HepG2 (cell line): Measurements from ENCODE around the gene SYT11. TPM values are rescaled to one million over a fixed set of nuclear protein-coding genes. Genes with fewer than 3 reads are reported as not detected.
A peak's percentile ranks its signal among the peaks of the same experiment; 100 is the strongest.

Source experiments
- DR1 ChIP-seq: sonication (generic); formaldehyde crosslinking; IDR thresholded peaks from 2 replicates; pipeline ENCODE4 v1.8.0; 2021; ENCODE audit warnings: mild to moderate bottlenecking, missing genetic modification reagents, inconsistent platforms
- EHMT2 ChIP-seq: fragments of 200-600 bp; sonication (generic); IDR thresholded peaks from 2 replicates; pipeline ENCODE4 v1.7.0; 2017; ENCODE audit warnings: antibody characterized with exemption, low read depth, low read length, borderline replicate concordance
- FOSL1 ChIP-seq: sonication (generic); formaldehyde crosslinking; IDR thresholded peaks from 2 replicates; pipeline ENCODE4 v1.9.0; 2021; ENCODE audit warnings: missing genetic modification reagents, borderline replicate concordance
- JARID2 ChIP-seq: sonication (generic); formaldehyde crosslinking; IDR thresholded peaks from 2 replicates; pipeline ENCODE4 v1.8.1; 2023; ENCODE audit warnings: missing genetic modification reagents, inconsistent platforms; ENCODE audit not compliant: insufficient replicate concordance
- KDM2A ChIP-seq: sonication (generic); formaldehyde crosslinking; IDR thresholded peaks from 2 replicates; pipeline ENCODE4 v1.4.0; 2020; ENCODE audit warnings: low read depth, missing genetic modification reagents, borderline replicate concordance
- SALL1 ChIP-seq: sonication (generic); formaldehyde crosslinking; IDR thresholded peaks from 2 replicates; pipeline ENCODE4 v1.8.0; 2022; ENCODE audit warnings: mild to moderate bottlenecking, missing genetic modification reagents
- SETDB1 ChIP-seq: sonication (generic); formaldehyde crosslinking; IDR thresholded peaks from 2 replicates; pipeline ENCODE4 v1.5.1; 2020; ENCODE audit warnings: missing genetic modification reagents, mild to moderate bottlenecking, borderline replicate concordance
- SMYD3 ChIP-seq: sonication (generic); formaldehyde crosslinking; IDR thresholded peaks from 2 replicates; pipeline ENCODE4 v1.8.1; 2023; ENCODE audit warnings: mild to moderate bottlenecking, missing genetic modification reagents
- ZNF354B ChIP-seq: sonication (generic); formaldehyde crosslinking; IDR thresholded peaks from 2 replicates; pipeline ENCODE4 v1.8.0; 2022; ENCODE audit warnings: mild to moderate bottlenecking, missing genetic modification reagents
- ZNF430 ChIP-seq: sonication (generic); formaldehyde crosslinking; IDR thresholded peaks from 2 replicates; pipeline ENCODE4 v1.9.0; 2021; ENCODE audit warnings: mild to moderate bottlenecking, missing genetic modification reagents
- ZSCAN22 ChIP-seq: sonication (generic); formaldehyde crosslinking; IDR thresholded peaks from 2 replicates; pipeline ENCODE4 v1.4.0; 2020; ENCODE audit warnings: mild to moderate bottlenecking, missing genetic modification reagents
- polyA plus RNA-seq, 8 experiments: library from polyadenylated mRNA; depleted of rRNA in 3 of 8; stranded (reverse) in 7 of 8; unstranded in 1 of 8; fragments of >200 nt; fragmentation: Illumina TruSeq in 4 of 8; extraction: Trizol in 4 of 8; gene quantifications; 2 replicates each; pipeline versions ENCODE4 v1.2.1 to v1.2.3, GENCODE V29; 2011 to 2016; ENCODE audit warnings: low read depth in 4 of 8, missing spikeins in 1 of 8, mixed read lengths in 1 of 8; ENCODE audit not compliant: insufficient read depth in 1 of 8
- total RNA-seq, 5 experiments: library from RNA; depleted of rRNA; stranded (reverse); fragments of >200 nt; fragmentation: Illumina TruSeq; extraction: Trizol; gene quantifications; 2 replicates each; pipeline ENCODE4 v1.2.3, GENCODE V29; 2016; ENCODE audit warnings: low read depth in 1 of 5
- TF ChIP-seq, protein P1 (sequence below): sonication (generic); formaldehyde crosslinking; IDR thresholded peaks from 2 replicates; pipeline ENCODE4 v1.5.0; 2020; ENCODE audit warnings: mild to moderate bottlenecking, missing genetic modification reagents, borderline replicate concordance
- TF ChIP-seq, protein P2 (sequence below): sonication (generic); formaldehyde crosslinking; IDR thresholded peaks from 2 replicates; pipeline ENCODE4 v1.8.1; 2023; ENCODE audit warnings: mild to moderate bottlenecking, inconsistent platforms, moderate library complexity, missing genetic modification reagents, borderline replicate concordance
- TF ChIP-seq, protein P3 (sequence below): IDR thresholded peaks from 2 replicates; pipeline ENCODE4 v1.6.1; 2016; ENCODE audit warnings: low read depth
- TF ChIP-seq, protein P4 (sequence below): sonication (generic); formaldehyde crosslinking; IDR thresholded peaks from 2 replicates; pipeline ENCODE4 v1.9.0; 2022; ENCODE audit warnings: missing genetic modification reagents, mild to moderate bottlenecking, borderline replicate concordance

Gene SYT11
- total and polyA plus RNA-seq, 2 of the 13 experiments (the other 11 are each of a cell fraction or from before 2014, with no cell fraction given): 0.22 to 0.59 TPM

DNA sequence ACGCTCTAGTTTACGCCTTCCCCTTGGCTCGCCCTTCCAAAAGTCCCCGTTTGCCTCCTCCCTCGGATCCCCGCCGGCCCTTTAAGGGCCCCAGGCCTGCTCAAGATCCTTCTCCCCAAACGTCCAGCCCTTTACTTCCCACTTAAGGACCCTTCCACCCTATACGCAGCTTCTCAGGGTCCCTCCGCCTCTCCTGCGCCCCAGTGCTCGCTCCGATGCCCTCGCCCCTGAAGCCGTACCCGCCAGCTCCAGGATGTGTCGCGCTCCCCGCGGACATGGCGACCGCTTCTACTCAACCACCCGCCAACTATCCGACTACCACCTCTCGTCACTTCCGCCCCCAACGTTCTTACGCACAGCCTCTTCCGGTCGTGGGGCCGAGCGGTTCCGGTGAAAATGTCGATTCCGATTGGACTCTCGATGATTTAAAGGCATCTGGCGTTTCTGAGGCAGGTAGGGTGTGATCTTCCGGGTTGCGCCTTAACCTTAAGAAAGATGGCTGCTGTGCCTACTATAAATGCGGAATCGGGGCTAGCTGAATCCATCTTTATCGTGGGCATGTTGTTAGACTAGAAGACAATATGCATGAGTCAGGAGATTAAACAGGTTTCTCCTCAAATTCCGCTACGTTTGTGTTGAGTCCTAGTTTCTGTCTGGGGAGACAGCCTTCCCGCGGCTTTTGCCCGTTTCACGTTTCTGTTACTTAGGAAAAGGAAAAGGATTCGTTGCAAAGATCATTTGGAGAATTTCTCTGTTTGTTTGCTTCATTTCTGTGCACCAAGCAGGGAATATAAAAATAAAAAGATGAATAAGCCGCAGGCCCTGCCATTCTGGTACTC is 74.9 kb downstream of the SYT11 start, which contains the start of gene KHDC4 (continued):
- TF ChIP-seq, protein P1, sequence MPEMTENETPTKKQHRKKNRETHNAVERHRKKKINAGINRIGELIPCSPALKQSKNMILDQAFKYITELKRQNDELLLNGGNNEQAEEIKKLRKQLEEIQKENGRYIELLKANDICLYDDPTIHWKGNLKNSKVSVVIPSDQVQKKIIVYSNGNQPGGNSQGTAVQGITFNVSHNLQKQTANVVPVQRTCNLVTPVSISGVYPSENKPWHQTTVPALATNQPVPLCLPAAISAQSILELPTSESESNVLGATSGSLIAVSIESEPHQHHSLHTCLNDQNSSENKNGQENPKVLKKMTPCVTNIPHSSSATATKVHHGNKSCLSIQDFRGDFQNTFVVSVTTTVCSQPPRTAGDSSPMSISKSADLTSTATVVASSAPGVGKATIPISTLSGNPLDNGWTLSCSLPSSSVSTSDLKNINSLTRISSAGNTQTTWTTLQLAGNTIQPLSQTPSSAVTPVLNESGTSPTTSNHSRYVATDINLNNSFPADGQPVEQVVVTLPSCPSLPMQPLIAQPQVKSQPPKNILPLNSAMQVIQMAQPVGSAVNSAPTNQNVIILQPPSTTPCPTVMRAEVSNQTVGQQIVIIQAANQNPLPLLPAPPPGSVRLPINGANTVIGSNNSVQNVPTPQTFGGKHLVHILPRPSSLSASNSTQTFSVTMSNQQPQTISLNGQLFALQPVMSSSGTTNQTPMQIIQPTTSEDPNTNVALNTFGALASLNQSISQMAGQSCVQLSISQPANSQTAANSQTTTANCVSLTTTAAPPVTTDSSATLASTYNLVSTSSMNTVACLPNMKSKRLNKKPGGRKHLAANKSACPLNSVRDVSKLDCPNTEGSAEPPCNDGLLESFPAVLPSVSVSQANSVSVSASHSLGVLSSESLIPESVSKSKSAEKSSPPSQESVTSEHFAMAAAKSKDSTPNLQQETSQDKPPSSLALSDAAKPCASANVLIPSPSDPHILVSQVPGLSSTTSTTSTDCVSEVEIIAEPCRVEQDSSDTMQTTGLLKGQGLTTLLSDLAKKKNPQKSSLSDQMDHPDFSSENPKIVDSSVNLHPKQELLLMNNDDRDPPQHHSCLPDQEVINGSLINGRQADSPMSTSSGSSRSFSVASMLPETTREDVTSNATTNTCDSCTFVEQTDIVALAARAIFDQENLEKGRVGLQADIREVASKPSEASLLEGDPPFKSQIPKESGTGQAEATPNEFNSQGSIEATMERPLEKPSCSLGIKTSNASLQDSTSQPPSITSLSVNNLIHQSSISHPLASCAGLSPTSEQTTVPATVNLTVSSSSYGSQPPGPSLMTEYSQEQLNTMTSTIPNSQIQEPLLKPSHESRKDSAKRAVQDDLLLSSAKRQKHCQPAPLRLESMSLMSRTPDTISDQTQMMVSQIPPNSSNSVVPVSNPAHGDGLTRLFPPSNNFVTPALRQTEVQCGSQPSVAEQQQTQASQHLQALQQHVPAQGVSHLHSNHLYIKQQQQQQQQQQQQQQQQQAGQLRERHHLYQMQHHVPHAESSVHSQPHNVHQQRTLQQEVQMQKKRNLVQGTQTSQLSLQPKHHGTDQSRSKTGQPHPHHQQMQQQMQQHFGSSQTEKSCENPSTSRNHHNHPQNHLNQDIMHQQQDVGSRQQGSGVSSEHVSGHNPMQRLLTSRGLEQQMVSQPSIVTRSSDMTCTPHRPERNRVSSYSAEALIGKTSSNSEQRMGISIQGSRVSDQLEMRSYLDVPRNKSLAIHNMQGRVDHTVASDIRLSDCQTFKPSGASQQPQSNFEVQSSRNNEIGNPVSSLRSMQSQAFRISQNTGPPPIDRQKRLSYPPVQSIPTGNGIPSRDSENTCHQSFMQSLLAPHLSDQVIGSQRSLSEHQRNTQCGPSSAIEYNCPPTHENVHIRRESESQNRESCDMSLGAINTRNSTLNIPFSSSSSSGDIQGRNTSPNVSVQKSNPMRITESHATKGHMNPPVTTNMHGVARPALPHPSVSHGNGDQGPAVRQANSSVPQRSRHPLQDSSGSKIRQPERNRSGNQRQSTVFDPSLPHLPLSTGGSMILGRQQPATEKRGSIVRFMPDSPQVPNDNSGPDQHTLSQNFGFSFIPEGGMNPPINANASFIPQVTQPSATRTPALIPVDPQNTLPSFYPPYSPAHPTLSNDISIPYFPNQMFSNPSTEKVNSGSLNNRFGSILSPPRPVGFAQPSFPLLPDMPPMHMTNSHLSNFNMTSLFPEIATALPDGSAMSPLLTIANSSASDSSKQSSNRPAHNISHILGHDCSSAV (CRISPR knock-in tag): 0 out of 2 replicates have a peak, but pooled peaks have one; percentile 56
- TF ChIP-seq, protein P2, sequence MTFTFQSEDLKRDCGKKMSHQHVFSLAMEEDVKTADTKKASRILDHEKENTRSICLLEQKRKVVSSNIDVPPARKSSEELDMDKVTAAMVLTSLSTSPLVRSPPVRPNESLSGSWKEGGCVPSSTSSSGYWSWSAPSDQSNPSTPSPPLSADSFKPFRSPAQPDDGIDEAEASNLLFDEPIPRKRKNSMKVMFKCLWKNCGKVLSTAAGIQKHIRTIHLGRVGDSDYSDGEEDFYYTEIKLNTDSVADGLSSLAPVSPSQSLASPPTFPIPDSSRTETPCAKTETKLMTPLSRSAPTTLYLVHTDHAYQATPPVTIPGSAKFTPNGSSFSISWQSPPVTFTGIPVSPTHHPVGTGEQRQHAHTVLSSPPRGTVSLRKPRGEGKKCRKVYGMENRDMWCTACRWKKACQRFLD (CRISPR knock-in tag): no peak
- TF ChIP-seq, protein P3, sequence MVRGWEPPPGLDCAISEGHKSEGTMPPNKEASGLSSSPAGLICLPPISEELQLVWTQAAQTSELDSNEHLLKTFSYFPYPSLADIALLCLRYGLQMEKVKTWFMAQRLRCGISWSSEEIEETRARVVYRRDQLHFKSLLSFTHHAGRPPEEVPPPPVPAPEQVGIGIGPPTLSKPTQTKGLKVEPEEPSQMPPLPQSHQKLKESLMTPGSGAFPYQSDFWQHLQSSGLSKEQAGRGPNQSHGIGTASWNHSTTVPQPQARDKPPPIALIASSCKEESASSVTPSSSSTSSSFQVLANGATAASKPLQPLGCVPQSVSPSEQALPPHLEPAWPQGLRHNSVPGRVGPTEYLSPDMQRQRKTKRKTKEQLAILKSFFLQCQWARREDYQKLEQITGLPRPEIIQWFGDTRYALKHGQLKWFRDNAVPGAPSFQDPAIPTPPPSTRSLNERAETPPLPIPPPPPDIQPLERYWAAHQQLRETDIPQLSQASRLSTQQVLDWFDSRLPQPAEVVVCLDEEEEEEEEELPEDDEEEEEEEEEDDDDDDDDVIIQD (CRISPR knock-in tag): peak; percentile 67
- TF ChIP-seq KDM2A (CRISPR knock-in tag) (peak; percentile 92), DR1 (CRISPR knock-in tag) (peak; percentile 89), ZSCAN22 (CRISPR knock-in tag) (peak; percentile 97), ZNF354B (CRISPR knock-in tag) (no peak), FOSL1 (no peak), JARID2 (CRISPR knock-in tag) (no peak), SALL1 (CRISPR knock-in tag) (peak; percentile 60), ZNF430 (CRISPR knock-in tag) (peak; percentile 89; the same call in 1 of the 2 replicates), SMYD3 (0 out of 2 replicates have a peak, but pooled peaks have one; percentile 44), SETDB1 (CRISPR knock-in tag) (no peak), EHMT2 (no peak)
- TF ChIP-seq, protein P4, sequence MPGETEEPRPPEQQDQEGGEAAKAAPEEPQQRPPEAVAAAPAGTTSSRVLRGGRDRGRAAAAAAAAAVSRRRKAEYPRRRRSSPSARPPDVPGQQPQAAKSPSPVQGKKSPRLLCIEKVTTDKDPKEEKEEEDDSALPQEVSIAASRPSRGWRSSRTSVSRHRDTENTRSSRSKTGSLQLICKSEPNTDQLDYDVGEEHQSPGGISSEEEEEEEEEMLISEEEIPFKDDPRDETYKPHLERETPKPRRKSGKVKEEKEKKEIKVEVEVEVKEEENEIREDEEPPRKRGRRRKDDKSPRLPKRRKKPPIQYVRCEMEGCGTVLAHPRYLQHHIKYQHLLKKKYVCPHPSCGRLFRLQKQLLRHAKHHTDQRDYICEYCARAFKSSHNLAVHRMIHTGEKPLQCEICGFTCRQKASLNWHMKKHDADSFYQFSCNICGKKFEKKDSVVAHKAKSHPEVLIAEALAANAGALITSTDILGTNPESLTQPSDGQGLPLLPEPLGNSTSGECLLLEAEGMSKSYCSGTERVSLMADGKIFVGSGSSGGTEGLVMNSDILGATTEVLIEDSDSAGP (CRISPR knock-in tag): peak; percentile 97; the same call in 1 of the 2 replicates
